Esophagus squamous epithelium (tissue), 4 donors: Measurements from ENCODE around the gene MYO16.

Experiments used
- CTCF ChIP-seq, 6 experiments: fragments of 450-650 bp in 4 of 6; fragments of 200-600 bp in 2 of 6; sonication (generic) in 2 of 6; IDR thresholded peaks; one replicate each; pipeline ENCODE4 v1.5.1; 2016 to 2019; ENCODE audit warnings: antibody characterized with exemption in 6 of 6, mild to moderate bottlenecking in 4 of 6, moderate library complexity in 4 of 6
- POLR2A ChIP-seq, 4 donors: fragments of 450-650 bp; IDR thresholded peaks; one replicate each; pipeline ENCODE4 v1.6.1; 2017; ENCODE audit warnings: antibody characterized with exemption in 4 of 4, mild to moderate bottlenecking in 4 of 4, moderate library complexity in 3 of 4

GRCh38 chr13:108923386-108924047 lies 294.1 kb downstream of the MYO16 start:
- no peak for TF ChIP-seq POLR2A (IDR thresholded peaks at IDR 0.05)
- TF ChIP-seq CTCF (IDR thresholded peaks at IDR 0.05), result no peak
